Stimulated activated CD4-positive, alpha-beta T cell treated with anti-CD3 and anti-CD28 coated beads, Interleukin-15, amount 100 ng/mL, for 48 hours (primary cell): ENCODE data around the gene CD226.
"Not testable (repeated sequence)": the region's sequence is repeated elsewhere in the genome, so short reads cannot be mapped to it uniquely, and the experiment has no call there.

Source experiments
- DNase-seq, 2 donors: peaks; one replicate each; pipeline ENCODE4 v3.0.0-alpha.2; 2020; ENCODE audit warnings: low read depth in 2 of 2

Gene CD226

DNA sequence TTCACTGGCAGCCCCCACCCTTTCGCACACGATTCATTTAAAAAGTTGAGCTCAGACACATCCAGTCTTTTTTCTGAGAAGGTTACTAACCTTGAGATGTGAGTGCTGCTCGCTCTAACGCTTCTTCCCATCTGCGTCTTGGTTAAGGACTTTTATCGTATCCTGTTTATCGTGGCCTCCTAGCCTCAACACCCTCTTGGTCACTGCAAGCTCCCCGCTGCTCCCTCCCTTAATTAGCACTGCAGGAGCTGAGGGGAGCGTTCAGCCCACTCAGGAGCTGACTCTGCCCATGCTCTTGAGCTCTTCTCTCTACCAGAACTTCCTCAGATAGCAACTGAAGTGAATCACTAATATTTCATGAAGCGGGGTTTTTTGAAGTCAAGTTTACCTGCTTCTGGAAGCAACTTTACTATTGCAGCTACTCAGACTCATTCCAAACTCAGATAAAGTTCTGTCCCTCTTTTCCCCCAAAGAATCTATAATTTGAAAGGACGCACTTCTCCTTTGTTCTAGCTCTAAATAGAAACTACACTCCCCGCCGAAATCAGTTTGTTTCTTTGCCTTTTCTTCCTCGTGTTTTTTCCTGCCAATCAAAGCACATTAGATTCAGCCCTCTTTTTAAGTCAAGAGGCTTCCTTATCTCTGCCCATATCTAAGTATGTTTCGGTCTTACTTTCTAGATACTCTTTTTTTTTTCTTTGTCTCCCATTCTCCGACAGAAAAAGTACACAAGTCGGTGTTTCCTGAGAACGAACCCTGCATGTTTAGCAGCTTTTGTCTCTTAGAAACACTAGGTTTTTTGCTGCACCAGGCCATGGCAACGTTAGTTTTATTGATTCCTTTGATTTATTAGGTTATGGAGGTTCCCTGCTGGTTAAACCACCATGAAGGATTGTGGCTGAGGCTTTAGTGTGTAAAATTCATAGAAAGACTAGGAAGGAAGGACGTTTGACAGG, 9.3 kb upstream of the CD226 start:
- no peak for DNase-seq

DNA sequence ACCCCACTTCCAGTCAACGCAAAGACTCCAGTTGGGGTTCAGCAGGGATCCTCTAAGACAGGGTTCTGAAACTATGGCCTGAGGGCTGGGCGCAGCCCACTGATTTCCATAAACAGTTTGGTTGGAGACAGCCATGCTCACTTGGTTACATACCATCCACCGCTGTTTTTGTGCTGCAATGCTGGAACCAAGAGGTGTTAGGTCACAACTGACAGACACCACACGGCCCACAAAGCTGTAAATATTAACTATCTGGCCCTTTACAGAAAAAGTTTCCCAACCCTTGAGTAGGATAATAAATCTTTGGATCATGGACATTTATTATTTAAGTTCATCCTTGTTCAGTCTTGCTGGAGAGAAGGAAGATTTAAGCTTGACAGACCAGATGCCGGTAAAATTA, 8.4 kb upstream of the CD226 start:
- DNase-seq: no peak

DNA sequence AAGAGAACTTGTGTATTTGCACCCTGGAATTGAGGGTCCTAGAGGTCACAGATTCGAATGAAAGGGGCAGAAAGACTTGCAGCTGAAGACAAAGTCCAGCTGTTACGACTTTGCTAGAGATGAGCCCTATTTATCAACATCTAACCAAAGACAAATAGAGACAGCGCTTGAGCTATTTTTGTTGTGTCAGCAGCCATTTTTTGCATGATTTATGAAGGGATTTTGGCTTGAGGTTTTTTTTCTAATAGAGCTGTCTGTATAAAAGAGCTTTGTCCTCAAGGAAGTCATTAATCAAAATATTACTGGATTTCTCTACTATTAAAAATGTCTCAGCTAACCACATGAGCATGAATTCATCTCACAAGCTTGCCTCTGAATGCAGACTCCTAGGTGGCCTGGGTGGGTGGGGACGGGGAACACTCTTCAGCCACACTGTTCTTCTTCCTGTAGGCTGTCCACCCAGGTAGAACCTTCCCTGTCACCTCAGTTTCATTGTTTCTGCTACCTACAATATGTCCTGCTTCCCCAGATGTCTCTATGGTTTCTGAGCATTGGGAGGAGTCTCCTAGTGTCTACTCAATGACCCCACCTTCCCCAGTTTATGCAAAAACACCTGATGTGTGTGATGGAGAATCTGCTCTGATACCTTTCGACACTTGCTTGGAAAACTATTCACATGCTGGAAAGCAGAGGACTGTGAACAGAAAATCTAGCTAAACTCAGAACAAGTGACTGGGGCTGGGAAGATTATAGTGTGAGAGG, 7.2 kb upstream of the CD226 start:
- DNase-seq: no peak

DNA sequence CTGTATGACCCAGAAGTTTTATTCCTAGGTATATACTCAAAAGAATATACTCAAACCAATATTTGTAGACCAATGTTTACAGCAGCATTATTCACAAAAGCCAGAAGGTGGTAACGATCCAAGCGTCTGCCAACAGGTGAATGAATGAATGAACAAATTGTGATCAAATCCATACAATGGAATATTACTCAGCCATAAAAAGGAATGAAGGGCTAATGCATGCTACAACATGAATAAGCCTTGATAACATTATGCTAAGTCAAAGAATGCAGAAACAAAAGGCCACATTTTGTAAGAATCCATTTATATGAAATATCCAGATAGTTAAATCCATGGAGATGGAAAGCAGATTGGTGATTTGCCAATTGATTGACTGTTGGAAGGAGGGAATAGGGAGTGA, 5.5 kb upstream of the CD226 start:
- no peak for DNase-seq

DNA sequence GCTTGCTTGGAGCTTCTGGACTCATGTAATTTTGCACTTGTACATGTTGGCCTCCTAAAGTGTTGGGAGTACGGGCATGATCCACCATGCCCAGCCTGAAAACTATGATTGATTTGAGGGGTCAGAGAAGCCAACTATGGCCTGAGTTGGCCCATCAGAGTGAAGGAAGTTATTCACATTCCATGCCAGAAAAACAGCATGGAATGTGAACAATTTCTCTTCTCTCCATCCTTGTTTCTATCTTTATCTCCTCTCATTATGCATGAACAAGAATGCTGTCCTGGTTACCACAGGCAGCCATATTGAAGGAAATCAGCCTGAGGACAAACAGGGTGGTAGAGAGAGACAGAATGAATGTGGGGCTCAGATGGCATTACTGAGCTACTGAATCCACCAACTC, 3.5 kb upstream of the CD226 start:
- no peak for DNase-seq

DNA sequence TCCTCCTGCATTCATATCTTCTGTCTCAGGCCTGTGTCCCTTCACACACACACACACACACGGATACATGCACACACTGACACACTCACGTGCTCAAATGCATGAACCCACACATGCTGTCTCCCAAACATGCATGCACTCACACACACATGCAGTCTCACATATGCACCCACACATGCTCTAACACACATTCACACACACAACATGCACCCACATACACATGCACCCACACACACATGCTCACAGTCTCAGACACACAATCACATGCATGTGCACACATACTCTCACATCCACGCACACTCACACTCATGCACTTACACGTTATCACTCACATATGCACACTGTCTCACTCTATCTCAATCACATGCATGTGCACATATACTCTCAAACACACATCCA, 1.9 kb upstream of the CD226 start:
- no peak for DNase-seq

DNA sequence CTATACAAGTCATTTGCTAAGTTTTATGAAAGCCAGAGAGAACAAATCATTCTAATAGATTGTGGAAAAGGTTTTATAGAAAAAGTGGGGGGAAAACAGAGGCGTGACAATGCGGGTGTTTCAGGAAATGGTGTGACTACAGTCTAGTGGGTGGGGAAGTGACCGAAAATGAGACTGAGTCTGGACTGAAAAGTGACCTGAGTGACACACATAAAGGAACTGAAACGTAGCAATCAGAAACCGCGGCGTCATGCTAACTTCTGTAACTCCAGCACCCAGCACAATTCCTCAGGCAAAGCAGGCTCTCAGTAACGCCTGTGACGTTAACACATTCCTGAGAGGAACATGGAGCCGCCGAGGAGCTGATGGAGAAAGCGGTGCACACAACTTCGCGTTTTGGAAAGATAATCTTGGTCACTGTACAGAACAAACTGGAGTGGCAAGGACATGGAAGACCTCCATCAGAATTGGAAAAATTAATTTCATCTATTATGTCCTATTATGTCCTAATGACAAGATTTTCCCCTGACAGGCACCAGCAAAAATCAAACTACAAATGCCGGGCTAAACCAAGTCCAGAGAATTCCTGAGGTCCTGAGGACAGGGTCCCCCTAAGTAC, 1.4 kb upstream of the CD226 start:
- peak; percentile 59 to 62 for DNase-seq

DNA sequence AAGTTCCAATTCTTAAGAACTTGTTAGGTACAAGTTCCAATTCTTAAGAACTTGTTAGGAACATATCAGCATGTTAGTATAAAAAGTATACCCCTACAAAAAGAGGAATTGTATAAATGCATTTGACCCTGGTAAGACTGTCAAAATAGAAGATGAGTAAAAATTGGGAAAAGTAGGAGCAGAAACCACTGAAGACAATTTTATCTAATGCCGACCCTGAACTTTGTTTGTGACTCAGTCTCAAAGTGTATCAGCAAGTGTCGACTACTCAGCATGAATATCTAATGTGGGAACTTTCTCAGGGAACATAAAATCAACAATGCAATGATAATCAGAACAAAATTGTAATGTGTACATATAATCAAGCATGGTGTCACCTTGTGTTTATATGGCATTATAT, 583 bp upstream of the CD226 start:
- no peak for DNase-seq

DNA sequence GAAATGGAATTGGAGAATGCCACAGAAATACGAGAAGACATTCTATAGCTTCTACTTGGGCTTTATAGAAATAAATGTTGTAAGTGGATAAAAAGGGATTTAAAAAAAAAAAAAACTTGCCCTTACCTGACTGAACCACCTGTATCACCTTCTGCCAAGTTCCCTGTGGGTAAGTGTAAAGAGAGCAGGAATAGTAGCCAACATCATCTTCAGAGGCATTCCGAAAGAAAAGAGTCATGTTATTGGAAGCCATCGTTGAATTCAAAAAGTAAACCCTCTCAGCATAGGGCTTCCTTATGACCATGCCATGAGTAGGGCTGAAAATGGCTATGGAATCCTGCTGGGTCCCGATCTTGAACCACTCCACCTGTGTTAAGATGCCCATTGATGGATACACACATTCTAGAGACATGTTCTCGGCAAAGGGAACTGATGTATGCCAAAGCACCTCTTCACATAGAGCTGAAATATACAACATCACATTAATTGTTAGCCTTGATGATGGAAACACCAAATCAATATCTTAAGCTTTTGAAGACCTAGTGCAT, 991 bp downstream of the CD226 start:
- no peak for DNase-seq

DNA sequence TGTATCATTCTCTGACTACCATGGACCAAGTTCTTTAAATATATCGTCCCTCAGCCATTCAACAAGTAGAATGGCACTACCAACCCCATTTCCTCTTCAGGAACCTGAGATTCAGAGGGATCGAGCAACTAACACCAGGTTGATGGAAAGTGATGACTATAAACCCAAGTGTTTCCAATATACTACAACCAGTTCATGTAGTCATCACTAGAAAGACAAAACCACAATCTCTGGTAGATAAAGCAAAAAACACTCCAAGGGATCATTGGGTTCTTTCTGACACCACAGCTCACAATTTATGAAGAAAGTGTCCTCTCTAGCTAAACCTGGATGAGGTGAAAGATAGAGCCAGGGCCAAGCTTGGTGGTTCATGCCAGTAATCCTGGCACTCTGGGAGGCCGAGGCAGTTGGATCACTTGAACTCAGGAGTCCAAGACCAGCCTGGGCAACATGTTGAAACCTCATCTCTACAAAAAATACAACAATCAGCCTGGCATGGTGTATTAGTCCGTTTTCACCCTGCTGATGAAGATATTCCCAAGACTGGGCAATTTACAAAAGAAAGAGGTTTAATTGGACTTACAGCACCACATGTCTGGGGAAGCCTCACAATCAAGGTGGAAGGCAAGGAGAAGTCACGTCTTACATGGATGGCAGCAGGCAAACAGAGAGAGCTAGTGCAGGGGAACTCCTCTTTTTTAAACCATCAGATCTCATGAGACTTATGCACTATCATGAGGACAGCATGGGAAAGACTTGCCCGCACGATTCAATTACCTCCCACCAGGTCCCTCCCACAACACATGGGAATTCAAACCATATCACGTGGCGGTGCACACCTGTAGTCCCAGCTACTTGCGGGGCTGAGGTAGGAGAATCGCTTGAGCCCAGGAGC, 2.2 kb downstream of the CD226 start:
- DNase-seq: no peak

DNA sequence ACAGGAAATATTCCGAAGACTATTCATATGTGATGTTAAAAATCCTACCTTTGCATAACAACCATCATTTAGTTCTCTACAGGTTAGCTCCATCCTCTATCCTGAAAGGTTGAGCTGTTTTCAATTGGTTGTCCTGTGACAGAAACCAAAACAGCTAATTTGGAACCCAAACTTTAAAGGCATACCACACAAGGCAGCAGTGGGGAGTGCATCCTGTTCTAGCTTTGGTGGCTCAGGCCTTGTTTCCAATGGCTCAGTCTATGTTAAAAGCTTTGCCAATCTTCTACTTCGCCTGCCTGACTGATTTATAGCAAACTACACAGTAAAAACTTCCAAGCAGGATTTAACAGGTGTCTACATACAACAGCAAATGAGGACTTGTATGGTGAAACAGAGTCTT, 3.2 kb downstream of the CD226 start:
- DNase-seq: no peak

DNA sequence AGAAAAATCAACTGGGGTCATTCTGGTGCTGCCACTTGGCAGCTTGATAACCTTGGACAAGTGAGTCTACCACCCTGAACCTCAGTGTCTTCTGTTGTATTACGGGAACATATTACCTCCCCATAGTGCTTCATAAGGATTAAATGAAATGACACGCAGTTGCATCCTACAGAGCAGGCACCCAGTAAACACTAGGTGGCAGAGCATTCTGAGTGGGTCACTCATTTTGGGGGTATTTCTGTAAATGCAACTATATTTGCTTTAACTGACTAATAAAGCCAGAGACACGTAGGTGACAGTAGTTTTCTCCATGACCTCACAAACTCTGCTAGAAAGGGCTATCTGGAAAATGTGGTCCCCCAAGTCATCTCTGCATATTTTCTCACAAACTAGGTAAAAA, 4.7 kb downstream of the CD226 start:
- no peak for DNase-seq

DNA sequence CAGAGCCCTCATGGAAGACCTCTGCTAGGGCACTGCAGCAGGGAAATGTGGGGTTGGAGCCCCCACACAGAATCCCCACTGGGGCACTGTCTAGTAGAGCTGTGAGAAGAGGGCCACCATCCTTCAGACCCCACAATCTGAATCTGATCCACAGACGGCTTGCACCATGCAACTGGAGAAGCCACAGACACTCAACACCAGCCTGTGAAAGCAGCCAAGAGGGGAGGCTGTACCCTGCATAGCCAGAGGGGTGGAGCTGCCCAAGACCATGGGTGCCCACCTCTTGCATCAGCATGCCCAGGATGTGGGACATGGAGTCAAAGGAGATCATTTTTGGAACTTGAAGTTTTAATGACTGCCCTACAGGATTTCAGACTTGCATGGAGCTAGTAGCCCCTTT, 6.5 kb downstream of the CD226 start:
- no peak for DNase-seq

DNA sequence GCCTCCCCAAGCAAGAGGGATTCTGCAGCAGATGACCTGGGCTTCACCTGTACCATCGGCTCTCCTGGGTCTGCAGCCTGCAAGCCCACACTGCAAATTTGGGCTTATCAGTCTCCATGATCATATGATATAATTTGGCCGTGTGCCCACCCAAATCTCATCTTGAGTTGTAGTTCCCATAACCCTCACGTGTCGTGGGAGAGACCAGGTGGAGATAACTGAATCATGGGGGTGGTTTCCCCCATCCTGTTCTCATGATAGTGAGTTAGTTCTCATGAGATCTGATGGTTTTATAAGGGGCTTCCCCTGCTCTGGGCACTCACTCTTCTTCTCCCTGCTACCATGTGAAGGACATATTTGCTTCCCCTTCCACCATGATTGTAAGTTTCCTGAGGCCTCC, 7.9 kb downstream of the CD226 start:
- DNase-seq: not testable (repeated sequence)

DNA sequence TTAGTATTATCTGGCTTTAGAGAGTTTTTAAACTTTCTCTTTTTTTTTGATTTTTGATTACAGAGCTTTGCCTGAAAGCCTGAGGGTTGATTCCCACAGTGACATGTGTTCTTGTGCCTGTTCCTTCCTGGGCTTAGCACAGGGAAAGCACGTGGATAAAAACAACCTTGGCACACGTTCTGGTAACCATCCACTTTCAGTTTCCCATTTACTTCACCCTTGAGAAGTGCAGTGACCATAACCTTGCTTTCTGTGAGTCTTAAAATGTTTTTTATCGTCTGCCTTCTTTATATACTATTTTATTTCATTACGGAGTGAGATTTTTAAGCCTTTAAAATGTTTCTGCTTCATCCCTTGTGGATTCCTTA, 11.5 kb downstream of the CD226 start:
- DNase-seq: no peak

DNA sequence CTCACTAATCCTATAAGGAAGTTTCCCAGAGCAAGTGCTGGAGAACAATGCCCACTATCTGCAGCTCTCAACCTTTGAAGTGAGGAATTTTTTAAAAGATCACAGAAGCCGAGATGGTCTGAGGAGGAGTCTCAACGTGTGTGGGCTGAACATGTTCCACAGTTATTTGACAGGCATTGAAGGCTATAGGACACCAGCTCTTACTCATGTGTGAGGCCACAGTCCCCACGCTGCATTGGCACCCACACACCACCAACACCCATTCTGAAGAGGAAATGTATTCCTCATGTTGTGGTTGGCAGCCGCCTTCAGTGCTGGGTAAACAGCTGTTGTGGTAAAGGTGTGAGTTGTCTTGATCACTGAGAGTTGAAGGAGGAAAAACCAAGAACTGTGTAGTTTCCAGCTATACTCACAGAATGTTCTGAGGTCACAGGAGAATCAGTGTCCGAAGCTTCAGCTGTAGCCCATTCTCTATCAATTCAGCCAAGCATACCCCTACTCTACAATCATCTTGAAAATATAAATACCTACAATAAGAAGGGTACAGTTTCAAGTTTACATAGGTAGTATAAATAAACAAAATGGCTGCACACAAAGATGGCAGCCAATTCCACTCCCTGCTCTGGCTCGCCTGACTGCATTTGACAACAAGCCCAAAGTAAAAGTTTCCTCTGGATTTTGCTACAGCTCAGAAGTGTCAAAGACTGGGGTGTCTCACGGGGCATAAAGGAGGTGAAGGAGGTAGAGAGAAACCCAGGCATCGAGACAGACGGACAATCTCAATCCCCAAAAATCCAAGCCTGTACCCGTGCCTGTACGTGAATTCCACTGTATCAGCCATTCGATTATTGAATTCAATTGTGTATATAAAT, 12.1 kb downstream of the CD226 start:
- DNase-seq: peak; percentile 80 to 84

DNA sequence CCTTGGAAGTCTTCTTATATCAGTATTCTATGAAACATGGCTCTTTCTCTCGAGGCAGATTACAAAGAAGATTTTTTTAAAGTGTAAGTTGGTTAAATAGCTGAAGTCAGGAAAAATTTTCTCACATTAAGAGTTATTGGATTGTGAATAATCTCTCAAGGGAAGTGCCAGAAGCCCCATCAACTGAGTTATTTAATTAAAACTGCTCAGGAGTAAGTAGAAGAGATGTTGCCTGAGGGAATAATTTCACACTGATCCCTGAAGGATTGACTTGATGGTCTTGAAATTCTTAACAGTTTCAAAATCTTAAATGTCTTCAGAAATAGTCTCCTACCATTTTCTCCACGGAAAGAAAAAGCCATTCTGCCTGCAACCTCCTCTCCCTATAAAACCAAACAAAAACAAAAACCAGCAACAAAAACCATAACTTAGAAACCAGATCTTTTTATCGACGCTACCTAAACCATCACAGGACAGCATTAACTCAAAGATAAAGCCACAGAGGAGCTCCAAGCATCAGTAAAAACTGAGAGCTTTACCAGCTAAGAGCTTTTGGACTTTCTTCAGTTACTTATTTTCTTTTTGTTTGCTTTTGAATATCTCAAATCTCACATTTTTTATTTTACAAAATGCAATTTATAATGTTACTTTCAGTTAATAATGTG, 12.9 kb downstream of the CD226 start:
- no peak for DNase-seq

DNA sequence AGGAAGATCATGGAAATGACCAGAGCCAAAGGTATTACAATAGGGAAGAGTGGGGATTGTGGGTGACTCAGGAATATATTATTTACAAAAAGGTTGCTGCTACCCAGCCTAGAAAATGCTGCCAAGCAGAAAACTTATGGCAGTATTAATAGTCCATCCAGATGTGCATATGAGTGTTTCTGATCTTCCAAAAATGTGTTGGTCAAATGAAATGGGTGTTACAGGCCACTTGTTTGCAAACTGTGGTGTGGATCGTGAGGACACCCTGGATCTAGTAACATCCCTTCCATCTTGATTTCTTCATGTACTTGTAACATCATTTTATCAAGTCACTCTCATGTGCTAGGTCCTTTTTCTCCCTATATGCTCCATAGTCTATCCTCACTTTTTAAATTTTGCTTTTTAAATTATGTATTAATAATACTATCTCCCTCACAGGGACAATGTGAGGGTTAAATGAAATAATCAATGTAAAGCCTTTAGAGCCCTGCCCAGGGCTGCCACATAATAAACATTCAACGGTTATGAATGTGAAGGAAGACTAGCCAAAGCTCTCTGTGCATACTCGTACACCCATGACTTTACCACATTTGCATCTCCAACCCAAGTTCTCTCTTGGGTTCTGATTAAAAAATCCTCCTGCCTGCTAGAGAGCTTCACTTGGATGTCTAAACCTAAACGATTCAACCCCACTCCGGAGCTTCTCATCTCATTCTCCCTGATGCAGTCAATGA, 18.5 kb downstream of the CD226 start:
- DNase-seq: no peak

DNA sequence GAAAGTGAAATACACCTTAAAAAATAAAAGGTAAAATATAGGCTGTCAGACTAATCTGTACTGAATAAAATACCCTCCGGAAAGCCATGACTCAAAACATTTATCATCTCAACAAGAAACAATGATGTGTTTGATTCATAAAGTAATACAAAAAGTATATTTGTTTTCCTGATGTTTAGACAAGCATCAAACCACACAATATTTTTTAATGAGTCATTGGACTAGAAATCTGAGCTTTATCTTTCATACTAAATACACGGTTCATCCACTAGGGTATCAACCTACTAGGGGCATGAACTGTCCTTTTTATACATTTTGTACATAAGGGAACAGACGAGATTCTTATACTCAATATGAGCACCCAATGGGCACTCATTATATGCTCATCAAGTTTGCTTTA, 31.3 kb downstream of the CD226 start:
- DNase-seq: no peak
